Ascending aorta (tissue), 2 donors: ENCODE measurements around the gene LMOD2. TPM values are rescaled to one million over a fixed set of nuclear protein-coding genes. Genes with fewer than 3 reads are reported as not detected.

Experiments used
- DNase-seq, 2 donors: peaks; one replicate each; pipeline ENCODE4 v3.0.0-alpha.2; 2019; ENCODE audit warnings: low spot score in 2 of 2
- H3K27ac ChIP-seq, 2 donors: fragments of 200-600 bp; sonication (generic); one replicate each; pipeline ENCODE4 v1.5.1; 2016 to 2017; ENCODE audit warnings: mild to moderate bottlenecking in 1 of 2
- H3K27me3 ChIP-seq: fragments of 200-600 bp; sonication (generic); one replicate; pipeline ENCODE4 v1.5.1; 2017
- H3K36me3 ChIP-seq, 2 donors: fragments of 200-600 bp; sonication (generic); one replicate each; pipeline ENCODE4 v1.5.1; 2016
- H3K4me1 ChIP-seq, 2 donors: fragments of 200-600 bp; sonication (generic); one replicate each; pipeline ENCODE4 v1.5.1; 2016 to 2017; ENCODE audit warnings: mild to moderate bottlenecking in 1 of 2
- H3K4me3 ChIP-seq, 2 donors: fragments of 200-600 bp; sonication (generic); one replicate each; pipeline ENCODE4 v1.5.1; 2016 to 2017; ENCODE audit warnings: mild to moderate bottlenecking in 1 of 2
- H3K9me3 ChIP-seq, 2 donors: fragments of 200-600 bp; sonication (generic); one replicate each; pipeline ENCODE4 v1.5.1; 2016
- CTCF ChIP-seq, 3 experiments: fragments of 200-600 bp in 2 of 3; fragments of 450-650 bp in 1 of 3; sonication (generic) in 2 of 3; IDR thresholded peaks; one replicate each; pipeline ENCODE4 v1.5.1; 2016 to 2019; ENCODE audit warnings: antibody characterized with exemption in 3 of 3, mild to moderate bottlenecking in 1 of 3, moderate library complexity in 1 of 3
- intact Hi-C: fragments of 100-400 bp; cut with DNase I; formaldehyde crosslinking; loops from one replicate; pipeline ENCODE4 v1.15.1; 2023
- total RNA-seq: library from RNA; depleted of rRNA; stranded (reverse); fragments of >200 nt; gene quantifications from one replicate; pipeline ENCODE4 v1.1.0, GENCODE V29; 2016

The LMOD2 gene
- total RNA-seq, 1 donor from 2014 or later, result not detected

- H3K4me3 ChIP-seq, result no peak overlapping the region
- no peak for TF ChIP-seq CTCF (IDR thresholded peaks at IDR 0.05)
- no peaks in the 10 kb centered on the region for H3K27me3 ChIP-seq
- no peak overlapping the region for H3K27ac ChIP-seq
- H3K9me3 ChIP-seq, result no peaks in the 10 kb centered on the region
- intact Hi-C loops, result no loop called here
- no peak for DNase-seq
- H3K36me3 ChIP-seq, result no peaks in the 10 kb centered on the region
- H3K4me1 ChIP-seq, result peaks cover 0 to 3% of the 10 kb centered on the region in 2 donors
These were observed 5.1 kb upstream of the LMOD2 start for GRCh38 chr7:123650595-123650994.

- no peaks in the 10 kb centered on the region for H3K27me3 ChIP-seq
- TF ChIP-seq CTCF (IDR thresholded peaks at IDR 0.05), result no peak
- no peak overlapping the region for H3K27ac ChIP-seq
- H3K9me3 ChIP-seq, result no peaks in the 10 kb centered on the region
- intact Hi-C loops, result no loop called here
- no peak overlapping the region for H3K4me3 ChIP-seq
- no peak for DNase-seq
- H3K36me3 ChIP-seq, result no peaks in the 10 kb centered on the region
- no peaks in the 10 kb centered on the region for H3K4me1 ChIP-seq
These were observed 3.3 kb upstream of the LMOD2 start for GRCh38 chr7:123652406-123652805.

DNA sequence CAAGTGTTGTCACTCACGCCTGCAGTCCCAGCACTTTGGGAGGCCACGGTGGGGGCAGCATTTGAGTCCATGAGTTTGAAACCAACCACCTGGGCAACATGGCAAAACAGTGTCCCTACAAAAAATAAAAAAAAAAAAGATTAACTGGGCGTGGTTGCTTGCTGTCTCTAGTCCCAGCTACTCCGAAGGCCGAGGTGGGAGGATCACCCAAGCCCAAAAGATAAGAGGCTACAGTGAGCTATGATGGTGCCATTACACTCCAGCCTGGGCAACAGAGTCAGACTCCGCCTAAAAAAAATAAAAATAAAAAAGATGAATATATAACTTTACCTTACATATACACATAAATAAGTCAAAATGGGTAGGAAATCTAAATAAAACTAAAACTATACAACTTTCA, 2.5 kb upstream of the LMOD2 start:
- no peak overlapping the region for H3K4me3 ChIP-seq
- no peaks in the 10 kb centered on the region for H3K4me1 ChIP-seq
- TF ChIP-seq CTCF (IDR thresholded peaks at IDR 0.05), result no peak
- no peak for DNase-seq
- no peaks in the 10 kb centered on the region for H3K9me3 ChIP-seq
- intact Hi-C loops, result no loop called here
- no peak overlapping the region for H3K27ac ChIP-seq
- no peaks in the 10 kb centered on the region for H3K27me3 ChIP-seq
- no peaks in the 10 kb centered on the region for H3K36me3 ChIP-seq

DNA sequence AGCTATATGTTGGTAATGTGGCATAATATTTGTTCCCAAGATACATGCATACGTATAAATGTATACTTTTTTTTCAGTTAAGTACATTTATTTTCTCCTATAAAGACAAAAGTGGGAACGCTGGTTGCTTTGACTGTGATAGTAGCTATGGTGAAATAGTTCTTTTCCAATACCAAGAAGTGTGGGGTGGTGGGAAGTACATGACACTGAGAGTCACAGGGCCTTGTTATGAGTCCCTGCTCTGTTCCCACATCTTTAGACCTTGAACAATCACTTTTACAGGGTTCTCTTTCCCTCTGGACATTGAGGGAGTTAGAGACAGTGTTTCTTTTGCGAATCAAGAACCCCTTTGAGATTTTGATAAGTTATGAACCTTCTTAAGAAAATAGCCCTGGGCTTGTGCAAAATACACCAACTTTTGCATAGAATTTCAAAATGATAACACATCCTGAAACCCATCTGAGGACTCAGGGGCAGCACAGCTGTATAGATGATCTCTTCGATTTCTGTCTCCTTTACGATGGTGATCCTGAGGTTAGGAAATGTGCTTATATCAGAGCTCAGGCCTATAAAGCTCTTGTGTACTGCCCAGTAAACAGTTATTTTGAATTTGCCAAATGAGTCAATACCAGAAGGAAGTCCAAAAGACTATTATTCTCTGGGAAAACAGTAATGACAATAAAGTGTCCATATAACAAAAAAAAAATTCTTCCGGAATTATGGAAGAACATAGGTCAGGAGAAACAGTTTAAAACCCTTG, 1.1 kb downstream of the LMOD2 start:
- no peak for DNase-seq
- no peak for TF ChIP-seq CTCF (IDR thresholded peaks at IDR 0.05)
- Histone ChIP-seq H3K27me3 (no peaks in the 10 kb centered on the region), H3K4me1 (no peaks in the 10 kb centered on the region), H3K36me3 (no peaks in the 10 kb centered on the region), H3K27ac (no peak overlapping the region), H3K4me3 (no peak overlapping the region), H3K9me3 (no peaks in the 10 kb centered on the region)
- intact Hi-C loops, result no loop called here

- Histone ChIP-seq H3K27ac (no peak overlapping the region), H3K27me3 (no peaks in the 10 kb centered on the region), H3K36me3 (no peaks in the 10 kb centered on the region), H3K9me3 (no peaks in the 10 kb centered on the region), H3K4me3 (no peak overlapping the region), H3K4me1 (no peaks in the 10 kb centered on the region)
- TF ChIP-seq CTCF (IDR thresholded peaks at IDR 0.05), result no peak
- DNase-seq, result no peak
- intact Hi-C loops, result no loop called here
These were observed 1.6 kb downstream of the LMOD2 start for GRCh38 chr7:123657304-123657685.

- Histone ChIP-seq H3K27ac (no peak overlapping the region), H3K4me3 (no peak overlapping the region), H3K9me3 (no peaks in the 10 kb centered on the region), H3K36me3 (no peaks in the 10 kb centered on the region), H3K27me3 (no peaks in the 10 kb centered on the region), H3K4me1 (no peaks in the 10 kb centered on the region)
- no peak for DNase-seq
- TF ChIP-seq CTCF (IDR thresholded peaks at IDR 0.05), result no peak
- intact Hi-C loops, result no loop called here
These were observed 2.4 kb downstream of the LMOD2 start for GRCh38 chr7:123658023-123658422.
